ENCODE results near the gene SUMF1.

The SUMF1 gene

GRCh38 chr3:4321732-4322131 lies 145.3 kb downstream of the SUMF1 start:
- TF ChIP-seq REST (IDR thresholded peaks at IDR 0.05; ENCODE audit: insufficient read depth in 1 of 2, low read depth in 2 of 2, low read length in 2 of 2) (no peak), TAF1 (IDR thresholded peaks at IDR 0.05; ENCODE audit: borderline replicate concordance, insufficient read depth, low read length) (no peak), FOXP2 (optimal IDR thresholded peaks at IDR 0.05; ENCODE audit: borderline replicate concordance, extremely low read depth, extremely low read length, insufficient read depth) (no peak), POLR2AphosphoS5 (IDR thresholded peaks at IDR 0.05; ENCODE audit: low read depth, low read length) (no peak), SIN3A (IDR thresholded peaks at IDR 0.05; ENCODE audit: borderline replicate concordance, insufficient read depth, low read length) (no peak)

GRCh38 chr3:4320096-4320911 lies 146.8 kb downstream of the SUMF1 start:
- TF ChIP-seq POLR2AphosphoS5 (IDR thresholded peaks at IDR 0.05; ENCODE audit: low read depth, low read length): no peak
- TF ChIP-seq SIN3A (IDR thresholded peaks at IDR 0.05; ENCODE audit: borderline replicate concordance, insufficient read depth, low read length): no peak
- TF ChIP-seq FOXP2 (optimal IDR thresholded peaks at IDR 0.05; ENCODE audit: borderline replicate concordance, extremely low read depth, extremely low read length, insufficient read depth): no peak
- no peak for TF ChIP-seq REST (IDR thresholded peaks at IDR 0.05; ENCODE audit: insufficient read depth in 1 of 2, low read depth in 2 of 2, low read length in 2 of 2)

GRCh38 chr3:4314688-4315087 lies 152.4 kb downstream of the SUMF1 start:
- no peak for TF ChIP-seq SIN3A (IDR thresholded peaks at IDR 0.05; ENCODE audit: borderline replicate concordance, insufficient read depth, low read length)
- no peak for TF ChIP-seq POLR2AphosphoS5 (IDR thresholded peaks at IDR 0.05; ENCODE audit: low read depth, low read length)
- no peak for TF ChIP-seq TAF1 (IDR thresholded peaks at IDR 0.05; ENCODE audit: borderline replicate concordance, insufficient read depth, low read length)
- no peak for TF ChIP-seq REST (IDR thresholded peaks at IDR 0.05; ENCODE audit: insufficient read depth in 1 of 2, low read depth in 2 of 2, low read length in 2 of 2)
- TF ChIP-seq FOXP2 (optimal IDR thresholded peaks at IDR 0.05; ENCODE audit: borderline replicate concordance, extremely low read depth, extremely low read length, insufficient read depth): no peak

GRCh38 chr3:4313606-4314293 lies 153.3 kb downstream of the SUMF1 start:
- no peak for TF ChIP-seq POLR2AphosphoS5 (IDR thresholded peaks at IDR 0.05; ENCODE audit: low read depth, low read length)
- no peak for TF ChIP-seq SIN3A (IDR thresholded peaks at IDR 0.05; ENCODE audit: borderline replicate concordance, insufficient read depth, low read length)
- no peak for TF ChIP-seq REST (IDR thresholded peaks at IDR 0.05; ENCODE audit: insufficient read depth in 1 of 2, low read depth in 2 of 2, low read length in 2 of 2)
- TF ChIP-seq TAF1 (IDR thresholded peaks at IDR 0.05; ENCODE audit: borderline replicate concordance, insufficient read depth, low read length): no peak
- no peak for TF ChIP-seq FOXP2 (optimal IDR thresholded peaks at IDR 0.05; ENCODE audit: borderline replicate concordance, extremely low read depth, extremely low read length, insufficient read depth)

Data from PFSK-1 (cell line).